Right cardiac atrium (tissue), 5 donors: ENCODE data around the gene NCKAP1. TPM values are rescaled to one million over a fixed set of nuclear protein-coding genes. Genes with fewer than 3 reads are reported as not detected.

Experiments used
- ATAC-seq, 2 donors: fragments of 200-7000 bp; cut with Tn5 transposase; one replicate each; pipeline versions ENCODE4 v1.8.0 to v1.9.1; 2020; ENCODE audit warnings: moderate library complexity in 2 of 2, mild to moderate bottlenecking in 1 of 2
- DNase-seq, 3 donors: peaks; one replicate each; pipeline ENCODE4 v3.0.0-alpha.2; 2020
- H3K27ac ChIP-seq: one replicate; pipeline ENCODE4 v1.5.1; 2013; ENCODE audit warnings: mild to moderate bottlenecking, low read length, control low read depth, moderate library complexity
- H3K27me3 ChIP-seq: one replicate; pipeline ENCODE4 v1.6.1; 2013; ENCODE audit not compliant: control insufficient read depth, insufficient read depth
- H3K4me1 ChIP-seq: one replicate; pipeline ENCODE4 v1.6.1; 2013; ENCODE audit warnings: low read length; ENCODE audit not compliant: control insufficient read depth, insufficient read depth
- H3K4me3 ChIP-seq: one replicate; pipeline ENCODE4 v1.5.1; 2013; ENCODE audit warnings: low read length, control low read depth
- H3K9me3 ChIP-seq: one replicate; pipeline ENCODE4 v1.6.1; 2013; ENCODE audit warnings: low read length; ENCODE audit not compliant: control insufficient read depth
- WGBS: extraction: QIAGEN DNeasy Blood & Tissue Kit; methylation state at CpG from one replicate; pipeline ENCODE4 v1.1.7; 2013; 5-methylcytosine and 5-hydroxymethylcytosine counted together
- intact Hi-C, 4 donors: fragments of 100-400 bp; cut with DNase I; formaldehyde crosslinking; loops; one replicate each; pipeline versions ENCODE4 v1.11.0 to v1.14.0; 2022 to 2023
- polyA plus RNA-seq: library from polyadenylated mRNA; stranded (reverse); fragments of 200-250 nt; gene quantifications from one replicate; pipeline ENCODE4 v1.2.3, GENCODE V29; 2013
- total RNA-seq, 4 donors: library from RNA; stranded (reverse); fragmentation: NEBNext Ultra II Directional; extraction: Animal tissue kit (Norgen Biotek cat#: 25700); gene quantifications; one replicate each; pipeline ENCODE4 v1.2.1, GENCODE V29; 2021
- donor health status: healthy with polysubstance abuse.
- donor health status: DM: no; HTN: yes; CAD: no.
- donor health status: DM: no; HTN: no; CAD: no.
- donor health status: DM: no; HTN: yes; CAD: no; lungs with severe emphysema.
- donor health status: DM: yes; HTN: yes; CAD: no.

The NCKAP1 gene
- total and polyA plus RNA-seq, 5 donors: 63.0 to 158 (median 132) TPM

- peak in 1 of 2 donors; percentile 58 for ATAC-seq
Measured at GRCh38 chr2:182946958-182947369, 91.3 kb downstream of the NCKAP1 start.

GRCh38 chr2:182943339-182943738 lies 94.9 kb downstream of the NCKAP1 start:
- Histone ChIP-seq H3K4me3 (no peak overlapping the region), H3K4me1 (no peaks in the 10 kb centered on the region), H3K27me3 (no peaks in the 10 kb centered on the region), H3K9me3 (no peaks in the 10 kb centered on the region), H3K27ac (no peak overlapping the region)
- WGBS: 32% methylated on average over 2 of the region's 2 CpGs
- DNase-seq (no peak), ATAC-seq (no peak)
- intact Hi-C loops: no loop called here

More at GRCh38 chr2:182946958-182947369, 91.3 kb downstream of the NCKAP1 start:
- DNase-seq: no peak
- 55% methylated on average over 1 of the region's 1 CpG for WGBS
- H3K4me1 ChIP-seq: no peaks in the 10 kb centered on the region
- H3K4me3 ChIP-seq: no peak overlapping the region
- no peaks in the 10 kb centered on the region for H3K9me3 ChIP-seq
- intact Hi-C loops: no loop called here
- no peaks in the 10 kb centered on the region for H3K27me3 ChIP-seq
- H3K27ac ChIP-seq: no peak overlapping the region

DNA sequence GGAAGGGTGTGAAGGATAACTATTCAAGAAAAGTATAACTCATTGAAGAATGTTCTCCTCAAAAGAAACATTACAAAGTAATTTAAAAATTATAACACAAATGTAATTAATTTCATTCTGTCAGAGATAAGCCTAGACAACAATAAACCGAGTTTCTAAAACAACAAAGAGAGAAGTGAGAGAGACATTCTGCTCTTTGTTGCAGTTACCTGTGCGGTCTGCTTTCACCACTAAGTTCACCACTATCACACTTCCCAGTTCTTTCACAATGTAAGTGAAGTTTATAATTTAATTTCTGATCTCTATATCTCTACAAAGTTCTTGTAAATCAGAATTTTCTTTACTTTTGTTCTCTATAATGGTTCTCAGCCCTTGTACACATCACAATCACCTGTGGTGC lies 95.5 kb downstream of the NCKAP1 start:
- Histone ChIP-seq H3K27me3 (no peaks in the 10 kb centered on the region), H3K9me3 (no peaks in the 10 kb centered on the region), H3K4me1 (no peaks in the 10 kb centered on the region), H3K4me3 (no peak overlapping the region), H3K27ac (no peak overlapping the region)
- ATAC-seq: no peak
- 81% methylated on average over 2 of the region's 2 CpGs for WGBS
- intact Hi-C loops: no loop called here
- DNase-seq: no peak

GRCh38 chr2:182941919-182942318 lies 96.3 kb downstream of the NCKAP1 start:
- no peaks in the 10 kb centered on the region for H3K4me1 ChIP-seq
- ATAC-seq: no peak
- intact Hi-C loops: no loop called here
- H3K27me3 ChIP-seq: no peaks in the 10 kb centered on the region
- 39% methylated on average over 1 of the region's 1 CpG for WGBS
- no peak overlapping the region for H3K27ac ChIP-seq
- no peaks in the 10 kb centered on the region for H3K9me3 ChIP-seq
- H3K4me3 ChIP-seq: no peak overlapping the region
- no peak for DNase-seq

- Histone ChIP-seq H3K4me1 (no peaks in the 10 kb centered on the region), H3K9me3 (no peaks in the 10 kb centered on the region), H3K27ac (no peak overlapping the region), H3K27me3 (no peaks in the 10 kb centered on the region), H3K4me3 (no peak overlapping the region)
- WGBS: 71% methylated on average over 2 of the region's 2 CpGs
- ATAC-seq (no peak), DNase-seq (peak in 1 of 3 donors; percentile 39)
- intact Hi-C loops: no loop called here
Measured at GRCh38 chr2:182941121-182941722, 97.0 kb downstream of the NCKAP1 start.

- 93% methylated on average over 3 of the region's 3 CpGs for WGBS
- Histone ChIP-seq H3K27ac (no peak overlapping the region), H3K27me3 (no peaks in the 10 kb centered on the region), H3K9me3 (no peaks in the 10 kb centered on the region), H3K4me3 (no peak overlapping the region), H3K4me1 (no peaks in the 10 kb centered on the region)
- no peak for ATAC-seq
- DNase-seq: no peak
- intact Hi-C loops: no loop called here
Measured at GRCh38 chr2:182937870-182938269, 100.4 kb downstream of the NCKAP1 start.

GRCh38 chr2:182933629-182934028 lies 104.6 kb downstream of the NCKAP1 start:
- Histone ChIP-seq H3K9me3 (no peaks in the 10 kb centered on the region), H3K4me3 (no peak overlapping the region), H3K27me3 (no peaks in the 10 kb centered on the region), H3K27ac (no peak overlapping the region), H3K4me1 (no peaks in the 10 kb centered on the region)
- no peak for DNase-seq
- WGBS: 96% methylated on average over 3 of the region's 3 CpGs
- ATAC-seq: no peak
- intact Hi-C loops: loop anchor here in 1 of 4 donors (5.0 kb wide), 1 partner anchor 34 kb away; no protein-coding TSS in a partner anchor

DNA sequence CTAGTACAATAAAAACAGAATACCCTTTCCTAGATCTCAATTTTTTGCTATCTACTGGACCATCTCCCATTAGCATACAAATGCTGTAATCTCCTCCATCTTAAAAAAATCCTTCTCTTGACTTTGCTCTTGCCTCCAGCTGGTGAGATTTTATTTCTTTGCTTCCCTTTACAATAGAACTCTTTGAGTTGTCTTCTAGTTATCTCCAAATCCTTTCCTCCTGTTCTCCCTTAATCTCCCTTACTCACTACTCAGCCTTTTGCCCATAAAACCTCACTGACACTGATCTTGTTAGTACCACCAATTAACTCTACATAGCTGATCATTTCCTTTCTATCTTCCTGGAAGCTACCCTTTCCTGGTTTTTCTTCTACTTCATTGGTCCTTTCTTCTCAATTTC lies 108.3 kb downstream of the NCKAP1 start:
- H3K27me3 ChIP-seq: no peaks in the 10 kb centered on the region
- H3K4me3 ChIP-seq: no peak overlapping the region
- DNase-seq (no peak), ATAC-seq (no peak)
- intact Hi-C loops: loop anchor here in 1 of 4 donors (5.0 kb wide), 1 partner anchor 37 kb away; no protein-coding TSS in a partner anchor
- no peaks in the 10 kb centered on the region for H3K4me1 ChIP-seq
- no peaks in the 10 kb centered on the region for H3K9me3 ChIP-seq
- H3K27ac ChIP-seq: no peak overlapping the region

GRCh38 chr2:182924306-182924705 lies 114.0 kb downstream of the NCKAP1 start:
- H3K9me3 ChIP-seq: no peaks in the 10 kb centered on the region
- intact Hi-C loops: no loop called here
- DNase-seq: no peak
- H3K4me1 ChIP-seq: no peaks in the 10 kb centered on the region
- H3K27me3 ChIP-seq: no peaks in the 10 kb centered on the region
- H3K27ac ChIP-seq: no peak overlapping the region
- ATAC-seq: no peak
- H3K4me3 ChIP-seq: no peak overlapping the region

DNA sequence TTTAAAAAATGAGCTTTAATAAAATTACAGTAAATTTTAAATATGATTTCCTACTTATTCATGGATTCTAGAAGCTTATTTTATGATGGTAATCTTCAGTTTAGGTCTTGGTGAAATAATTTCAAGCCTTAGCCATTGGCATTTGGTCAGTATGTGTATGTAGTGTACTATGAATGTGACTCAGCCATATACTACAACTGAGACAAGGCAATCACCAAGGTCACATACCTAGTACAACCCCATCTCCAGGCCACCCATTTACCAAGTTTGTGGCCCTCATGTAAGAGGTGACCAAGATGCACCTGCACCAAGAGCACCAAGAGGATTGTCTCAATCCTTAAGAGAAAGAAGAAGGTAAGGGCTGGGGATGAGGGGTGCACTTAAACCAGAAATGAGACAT lies 117.0 kb downstream of the NCKAP1 start:
- Histone ChIP-seq H3K4me3 (no peak overlapping the region), H3K9me3 (no peaks in the 10 kb centered on the region), H3K4me1 (no peaks in the 10 kb centered on the region), H3K27ac (no peak overlapping the region), H3K27me3 (no peaks in the 10 kb centered on the region)
- ATAC-seq (no peak), DNase-seq (no peak)
- intact Hi-C loops: no loop called here

GRCh38 chr2:182920631-182921056 lies 117.6 kb downstream of the NCKAP1 start:
- Histone ChIP-seq H3K27ac (no peak overlapping the region), H3K4me3 (no peak overlapping the region), H3K9me3 (no peaks in the 10 kb centered on the region), H3K4me1 (no peaks in the 10 kb centered on the region), H3K27me3 (no peaks in the 10 kb centered on the region)
- 91% methylated on average over 5 of the region's 5 CpGs for WGBS
- ATAC-seq (no peak), DNase-seq (no peak)
- intact Hi-C loops: no loop called here

DNA sequence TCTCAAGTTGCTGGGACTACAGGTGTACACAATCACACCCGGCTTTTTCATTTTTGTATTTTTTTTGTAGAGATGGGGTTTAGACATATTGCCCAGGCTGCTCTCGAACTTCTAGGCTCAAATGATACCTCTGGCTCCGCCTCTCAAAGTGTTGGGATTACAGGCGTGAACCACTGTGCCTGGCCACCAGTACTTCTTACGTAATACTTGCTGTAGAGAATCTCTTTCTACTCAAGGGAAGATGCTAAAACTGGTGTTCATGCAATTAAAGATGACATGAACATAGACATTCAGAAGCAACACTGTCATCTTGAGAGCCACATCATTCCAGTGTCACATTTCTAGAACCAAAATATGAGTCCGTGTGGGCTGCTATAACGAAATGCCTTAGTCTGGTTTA lies 118.2 kb downstream of the NCKAP1 start:
- no peak overlapping the region for H3K4me3 ChIP-seq
- ATAC-seq (no peak), DNase-seq (no peak)
- intact Hi-C loops: no loop called here
- no peaks in the 10 kb centered on the region for H3K27me3 ChIP-seq
- 97% methylated on average over 7 of the region's 7 CpGs for WGBS
- H3K9me3 ChIP-seq: no peaks in the 10 kb centered on the region
- H3K27ac ChIP-seq: no peak overlapping the region
- H3K4me1 ChIP-seq: no peaks in the 10 kb centered on the region
